GM19240 (cell line): Measurements from ENCODE around the gene STUM.
"Not testable (repeated sequence)": the region's sequence is repeated elsewhere in the genome, so short reads cannot be mapped to it uniquely, and the experiment has no call there.

Source experiments
- DNase-seq: peaks from one replicate; pipeline ENCODE4 v3.0.0; 2011; ENCODE audit warnings: low spot score; ENCODE audit not compliant: insufficient read length

STUM gene

DNA sequence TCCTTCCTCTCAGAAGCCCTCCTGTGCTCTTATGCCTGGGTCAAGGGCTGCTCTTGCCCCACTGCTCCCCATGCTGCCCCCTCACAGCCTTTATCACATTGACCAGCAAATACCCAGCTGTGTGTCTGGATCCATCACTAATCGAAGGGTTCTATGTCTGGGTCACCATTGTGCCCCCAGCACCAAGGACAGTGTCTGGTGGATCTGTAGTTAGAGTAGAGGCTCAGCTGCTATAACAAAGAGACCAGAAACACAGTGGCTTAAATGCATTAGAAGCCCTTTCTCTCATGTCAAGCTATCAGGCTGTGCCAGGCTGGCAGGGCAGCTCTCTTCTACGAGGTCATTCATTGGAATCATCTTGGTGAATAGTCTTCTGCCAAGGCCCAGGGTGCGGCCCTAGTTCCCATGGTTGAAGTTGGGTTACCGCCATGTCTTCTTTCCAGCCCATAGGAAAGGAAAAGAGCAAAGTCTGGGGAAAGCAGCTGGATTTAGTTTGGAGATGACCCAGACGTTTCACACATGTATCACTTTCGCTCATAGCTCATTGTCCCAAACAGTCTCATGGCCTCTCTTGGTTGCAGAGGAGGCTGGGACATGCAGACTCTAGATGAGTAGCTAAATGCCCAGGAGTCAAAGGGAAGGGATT, 32.2 kb downstream of the STUM start:
- no peak for DNase-seq

DNA sequence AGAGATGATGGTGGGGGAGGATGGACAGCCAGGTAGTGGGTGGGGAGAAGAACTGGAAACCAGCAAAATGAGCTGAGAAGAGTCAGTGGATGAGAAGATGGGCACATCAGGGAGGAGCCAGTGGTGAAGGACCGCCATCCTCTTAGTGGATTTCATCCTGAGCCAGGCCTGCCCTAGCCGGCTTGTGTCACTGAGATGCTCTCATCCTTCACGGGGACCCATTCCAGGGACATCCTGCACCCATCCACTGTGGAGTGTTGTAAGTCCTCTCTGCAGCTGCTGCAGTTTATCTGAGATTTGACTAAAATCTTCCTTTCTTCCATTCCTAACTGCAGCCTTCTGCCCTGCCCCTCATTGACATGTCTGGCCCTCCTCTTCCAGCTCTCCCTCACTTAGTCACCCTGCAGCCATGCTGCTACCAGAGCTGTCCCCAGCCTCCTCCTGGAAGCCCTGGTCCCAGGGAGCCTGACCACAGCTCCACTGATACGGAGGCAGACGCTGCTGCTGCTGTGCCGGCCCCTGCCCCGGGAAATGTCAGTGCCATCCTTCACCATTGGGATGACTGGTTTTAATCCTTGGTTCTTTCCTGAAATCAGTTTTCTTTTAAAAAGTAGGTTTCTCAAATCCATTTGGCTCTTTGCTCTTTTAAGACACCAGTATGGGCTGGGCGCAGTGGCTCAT, 33.2 kb downstream of the STUM start:
- DNase-seq, result no peak

GRCh38 chr1:226582966-226583365, 34.4 kb downstream of the STUM start:
- no peak for DNase-seq

- DNase-seq, result no peak
These were observed 35.6 kb downstream of the STUM start for GRCh38 chr1:226584164-226584563.

DNA sequence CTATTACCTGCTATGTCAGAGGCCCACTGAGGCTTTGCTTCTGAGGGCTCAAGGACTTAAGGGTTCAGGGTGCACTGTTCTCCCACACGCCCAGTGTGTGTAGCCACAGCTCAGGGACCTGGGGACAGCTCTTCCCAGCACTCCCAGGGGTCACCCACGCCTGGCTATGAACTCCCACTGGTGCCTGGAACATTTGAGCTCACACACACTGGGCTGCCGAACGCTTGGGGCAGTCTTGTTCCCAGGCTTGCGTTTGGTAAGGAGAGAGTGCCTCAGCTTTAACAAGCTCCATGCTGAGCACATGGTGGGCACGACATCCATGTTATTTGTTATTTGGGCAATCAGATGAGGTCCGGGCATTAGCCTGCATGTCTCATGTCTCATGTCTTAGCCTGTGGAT, 37.6 kb downstream of the STUM start:
- no peak for DNase-seq

GRCh38 chr1:226586650-226587422, 38.3 kb downstream of the STUM start:
- no peak for DNase-seq

- no peak for DNase-seq
These were observed 39.9 kb downstream of the STUM start for GRCh38 chr1:226588484-226588883.

- no peak for DNase-seq
These were observed 40.6 kb downstream of the STUM start for GRCh38 chr1:226589008-226589733.

DNA sequence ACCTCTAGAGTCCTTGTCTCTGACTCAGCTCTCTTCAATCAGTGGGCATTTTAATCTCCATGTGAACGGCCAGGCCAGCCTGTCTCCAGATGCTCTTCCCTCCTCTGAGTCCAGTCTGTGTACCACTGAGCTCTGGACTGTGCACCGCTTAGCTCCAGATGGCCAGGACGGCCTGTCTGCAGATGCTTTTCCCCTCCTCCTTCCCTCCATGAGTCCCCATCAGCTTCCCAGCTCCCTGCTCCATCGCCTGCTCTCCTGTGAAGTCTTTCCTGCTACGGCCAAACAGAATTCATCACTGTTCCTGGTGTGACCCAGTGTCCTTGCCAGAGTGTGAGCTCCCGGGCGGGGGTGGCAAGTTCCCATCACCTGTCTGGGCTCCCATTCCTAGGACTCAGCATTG, 42.0 kb downstream of the STUM start:
- DNase-seq, result no peak

GRCh38 chr1:226593541-226593940, 45.0 kb downstream of the STUM start:
- DNase-seq, result no peak

- no peak for DNase-seq
These were observed 48.1 kb downstream of the STUM start for GRCh38 chr1:226596531-226597165.

- DNase-seq, result no peak
These were observed 49.3 kb downstream of the STUM start for GRCh38 chr1:226597616-226598454.

DNA sequence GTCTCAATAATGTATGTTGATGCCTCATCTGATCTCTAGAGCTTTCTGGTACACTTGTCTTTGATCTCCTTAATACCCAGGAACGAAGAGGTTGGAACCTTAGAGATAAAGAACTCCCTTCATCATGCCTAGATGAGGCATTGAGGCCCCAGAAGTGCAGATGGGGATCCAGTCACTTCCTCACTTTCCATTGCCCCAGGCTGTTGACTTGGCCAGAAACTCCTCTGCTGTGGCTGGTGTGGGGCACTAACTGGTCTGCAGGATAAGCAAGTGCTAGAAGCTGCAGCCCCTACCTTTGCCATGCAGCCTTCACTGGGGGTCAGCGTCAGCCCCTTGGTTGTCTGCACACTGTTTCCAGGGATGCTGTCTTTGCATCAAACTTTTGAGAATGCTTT, 49.9 kb downstream of the STUM start:
- no peak for DNase-seq

DNA sequence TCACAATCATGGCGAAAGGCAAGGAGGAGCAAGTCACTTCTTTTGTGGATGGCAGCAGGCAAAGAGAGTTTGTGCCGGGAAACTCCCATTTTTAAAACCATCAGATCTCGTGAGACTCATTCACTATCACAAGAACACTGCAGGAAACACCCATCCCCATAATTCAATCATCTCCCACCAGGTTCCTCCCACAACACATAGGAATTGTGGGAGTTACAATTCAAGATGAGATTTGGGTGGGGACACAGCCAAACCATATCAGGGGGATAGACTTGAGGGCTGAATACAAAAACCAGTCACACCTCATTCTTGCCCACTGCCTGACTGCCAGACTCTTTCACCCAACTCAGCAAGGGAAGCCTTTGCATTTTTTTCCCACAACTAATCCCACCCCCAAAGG, 50.4 kb downstream of the STUM start:
- not testable (repeated sequence) for DNase-seq

DNA sequence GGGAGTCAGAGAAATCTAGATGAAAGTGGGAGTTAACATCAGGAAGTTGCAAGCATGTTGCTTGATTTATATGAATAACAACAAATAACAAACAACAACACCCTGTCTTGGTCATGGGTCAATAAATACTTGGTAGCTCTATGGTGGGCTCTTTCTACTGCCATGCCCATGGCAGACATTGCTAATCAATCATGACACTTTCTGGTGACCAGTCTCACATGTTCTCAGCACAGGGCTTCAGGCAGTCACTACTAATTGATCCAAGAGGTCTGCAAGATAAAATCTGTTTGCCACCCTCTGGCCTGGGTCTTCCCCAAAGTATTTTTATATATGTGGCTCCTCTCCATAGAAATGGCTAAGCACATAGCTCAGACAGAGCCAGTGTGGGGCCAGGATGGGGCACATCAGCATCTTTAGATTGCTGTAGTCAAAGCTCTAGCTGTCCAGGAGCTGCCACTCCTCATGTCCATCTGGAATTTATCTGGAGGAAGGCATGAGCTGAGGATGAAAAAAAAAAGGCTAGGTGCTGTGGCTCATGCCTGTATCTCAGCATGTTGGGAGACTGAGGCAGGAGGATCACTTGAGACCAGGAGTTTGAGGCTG, 51.2 kb downstream of the STUM start:
- DNase-seq, result no peak

DNA sequence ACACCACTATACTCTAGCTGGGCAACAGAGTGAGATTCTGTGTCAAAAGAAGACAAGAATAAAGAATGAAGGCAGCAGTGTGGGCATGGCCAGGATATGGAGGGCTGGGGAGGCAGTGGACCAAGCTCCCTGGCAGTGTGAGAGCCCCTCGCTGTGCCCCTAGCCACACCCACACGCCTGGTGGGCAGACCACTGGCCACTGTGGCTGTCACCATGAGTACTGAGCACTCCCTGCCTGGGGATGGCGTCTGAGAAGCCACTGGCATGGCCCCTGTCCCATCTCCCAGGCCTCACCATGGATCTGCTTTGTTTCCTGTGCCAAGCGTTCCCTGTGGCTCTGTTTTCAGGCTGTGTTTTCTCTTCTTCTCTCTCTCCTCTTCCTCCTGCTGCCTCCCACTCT, 51.7 kb downstream of the STUM start:
- no peak for DNase-seq

- DNase-seq, result no peak
These were observed 52.9 kb downstream of the STUM start for GRCh38 chr1:226601456-226601855.

- DNase-seq, result no peak
These were observed 53.8 kb downstream of the STUM start for GRCh38 chr1:226602186-226603021.
